Neural cell (in vitro differentiated cells): ENCODE results near the gene TNFRSF14. TPM values are rescaled to one million over a fixed set of nuclear protein-coding genes. Genes with fewer than 3 reads are reported as not detected.

Experiments used
- H2AFZ ChIP-seq: fragments of 200-600, 300-800 bp; sonication (generic), shearing (Covaris generic); 2 replicates; pipeline ENCODE4 v1.6.0; 2014; ENCODE audit warnings: low read depth, mild to moderate bottlenecking, antibody characterized with exemption, low read length, moderate library complexity
- H3F3A ChIP-seq: fragments of 200-600 bp; shearing (Covaris generic); 2 replicates; pipeline ENCODE4 v1.6.1; 2016; ENCODE audit warnings: mild to moderate bottlenecking, moderate library complexity, mixed read lengths, antibody characterized with exemption, low read length; ENCODE audit not compliant: insufficient read depth, poor library complexity, severe bottlenecking
- H3K27ac ChIP-seq: fragments of 200-600, 300-800 bp; sonication (generic), shearing (Covaris generic); 2 replicates; pipeline ENCODE4 v1.5.1; 2014; ENCODE audit warnings: mild to moderate bottlenecking, low read length, moderate library complexity
- H3K27me3 ChIP-seq: fragments of 300-800, 200-600 bp; sonication (generic), shearing (Covaris generic); 2 replicates; pipeline ENCODE4 v1.6.0; 2014; ENCODE audit warnings: mild to moderate bottlenecking, low read depth, low read length, moderate library complexity; ENCODE audit not compliant: insufficient read depth
- H3K36me3 ChIP-seq: fragments of 300-800, 200-600 bp; sonication (generic), shearing (Covaris generic); 2 replicates; pipeline ENCODE4 v1.5.1; 2014; ENCODE audit warnings: mild to moderate bottlenecking, antibody characterized with exemption, low read length, moderate library complexity; ENCODE audit not compliant: insufficient read depth
- H3K4me2 ChIP-seq: fragments of 300-800, 200-600 bp; sonication (generic), shearing (Covaris generic); 2 replicates; pipeline ENCODE4 v1.6.0; 2014; ENCODE audit warnings: mild to moderate bottlenecking, low read length
- H3K4me3 ChIP-seq: fragments of 300-800, 200-600 bp; sonication (generic), shearing (Covaris generic); 2 replicates; pipeline ENCODE4 v1.5.1; 2014; ENCODE audit warnings: mild to moderate bottlenecking, low read length, moderate library complexity
- H3K79me2 ChIP-seq: fragments of 200-600 bp; shearing (Covaris generic); replicated peaks from 2 replicates; pipeline ENCODE4 v1.6.0; 2014; ENCODE audit warnings: mild to moderate bottlenecking, low read length, moderate library complexity; ENCODE audit not compliant: insufficient read depth
- H3K9ac ChIP-seq: fragments of 300-800, 200-600 bp; sonication (generic), shearing (Covaris generic); 2 replicates; pipeline ENCODE4 v1.6.1; 2016; ENCODE audit warnings: mild to moderate bottlenecking, low read length, mixed read lengths
- H3K9me2 ChIP-seq: fragments of 200-600 bp; shearing (Covaris generic); 2 replicates; pipeline ENCODE4 v1.6.1; 2016; ENCODE audit warnings: mild to moderate bottlenecking, low read length, mixed read lengths; ENCODE audit not compliant: insufficient read depth
- H3K9me3 ChIP-seq: fragments of 200-600, 300-800 bp; sonication (generic), shearing (Covaris generic); 2 replicates; pipeline ENCODE4 v1.6.1; 2016; ENCODE audit warnings: mild to moderate bottlenecking, mixed run types, low read length, moderate library complexity, mixed read lengths
- H4K20me1 ChIP-seq: fragments of 200-600 bp; shearing (Covaris generic); 2 replicates; pipeline ENCODE4 v1.6.1; 2016; ENCODE audit warnings: mild to moderate bottlenecking, mixed run types; ENCODE audit not compliant: insufficient read depth
- CTCF ChIP-seq: fragments of 450-650 bp; IDR thresholded peaks from 2 replicates; pipeline ENCODE4 v1.5.1; 2014; ENCODE audit warnings: antibody characterized with exemption, mild to moderate bottlenecking, moderate library complexity; ENCODE audit not compliant: poor library complexity, severe bottlenecking
- EP300 ChIP-seq: fragments of 450-650 bp; conservative IDR thresholded peaks from 2 replicates; pipeline ENCODE4 v1.6.1; 2014; ENCODE audit warnings: antibody characterized with exemption, mild to moderate bottlenecking, moderate library complexity; ENCODE audit not compliant: poor library complexity, severe bottlenecking
- EZH2 ChIP-seq: fragments of 200-600, 300-800 bp; shearing (Covaris generic), sonication (generic); IDR thresholded peaks from 2 replicates; pipeline ENCODE4 v1.6.1; 2014; ENCODE audit warnings: antibody characterized with exemption, low read length, borderline replicate concordance, mild to moderate bottlenecking; ENCODE audit not compliant: insufficient read depth, poor library complexity, severe bottlenecking
- MXI1 ChIP-seq: fragments of 450-650 bp; conservative IDR thresholded peaks from 2 replicates; pipeline ENCODE4 v1.6.1; 2014; ENCODE audit warnings: antibody characterized with exemption, mild to moderate bottlenecking; ENCODE audit not compliant: poor library complexity, severe bottlenecking
- POLR2AphosphoS5 ChIP-seq: IDR thresholded peaks from 2 replicates; pipeline ENCODE4 v1.6.1; 2012
- RAD21 ChIP-seq: fragments of 450-650 bp; conservative IDR thresholded peaks from 2 replicates; pipeline ENCODE4 v1.6.1; 2014; ENCODE audit warnings: antibody characterized with exemption, mild to moderate bottlenecking, moderate library complexity
- REST ChIP-seq: IDR thresholded peaks from 2 replicates; pipeline ENCODE4 v1.6.1; 2012; ENCODE audit warnings: borderline replicate concordance
- SMC3 ChIP-seq: fragments of 450-650 bp; conservative IDR thresholded peaks from 2 replicates; pipeline ENCODE4 v1.6.1; 2014; ENCODE audit warnings: antibody characterized with exemption, mild to moderate bottlenecking, moderate library complexity; ENCODE audit not compliant: poor library complexity
- TAF1 ChIP-seq: IDR thresholded peaks from 2 replicates; pipeline ENCODE4 v1.6.1; 2012; ENCODE audit warnings: low read depth
- polyA plus RNA-seq: library from polyadenylated mRNA; depleted of rRNA; stranded (reverse); fragments of >200 nt; gene quantifications from 2 replicates; pipeline ENCODE4 v1.2.3, GENCODE V29; 2014

TNFRSF14 gene
- polyA plus RNA-seq, 1 donor from 2014 or later, result 1.1 TPM

DNA sequence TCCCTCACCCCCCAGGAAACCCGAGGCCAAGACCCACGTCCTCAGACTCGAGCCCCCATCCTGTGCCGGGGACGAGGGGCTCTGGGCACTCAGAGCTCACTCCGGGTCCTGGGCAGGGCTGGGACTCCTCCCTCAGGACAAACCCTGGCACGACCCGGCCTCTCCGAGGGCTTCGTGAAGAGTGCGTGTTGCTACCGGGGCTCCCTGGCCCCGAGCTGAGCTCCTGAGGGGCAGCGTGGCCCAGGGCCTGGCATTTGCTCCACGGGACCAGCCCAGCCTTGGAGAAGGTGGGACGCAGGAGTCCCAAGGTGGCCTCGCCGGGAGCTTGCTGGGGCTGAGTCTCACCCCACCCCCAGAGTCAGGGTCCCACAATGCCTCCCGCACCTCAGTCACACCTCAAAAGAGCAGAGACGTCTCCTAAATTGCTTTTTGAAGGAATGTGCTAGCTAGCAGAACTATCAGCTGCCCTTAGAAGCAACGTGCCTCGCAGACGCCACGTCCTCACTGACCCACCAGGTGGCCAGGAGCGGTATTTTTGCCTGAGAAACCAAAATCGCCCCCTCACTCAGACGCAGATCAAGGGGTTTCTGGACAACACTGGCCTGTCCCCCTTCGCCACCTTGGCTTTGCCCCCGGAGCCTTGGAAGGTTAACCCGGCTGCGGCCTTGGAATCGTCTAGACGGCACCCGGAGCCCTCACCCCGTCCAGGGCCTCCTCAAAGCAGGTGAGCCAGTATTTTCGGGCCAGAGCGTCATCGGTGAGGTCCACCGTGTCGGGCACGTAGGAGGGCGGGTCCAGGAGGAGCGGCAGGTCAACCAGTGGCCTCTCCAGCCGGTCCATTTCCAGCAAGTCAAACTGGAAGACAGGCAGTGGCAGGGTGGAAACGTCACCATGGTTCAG, 41.1 kb upstream of the TNFRSF14 start:
- Histone ChIP-seq H3K4me3 (no peak overlapping the region), H3K79me2 (no peaks in the 10 kb centered on the region), H3K27ac (no peak overlapping the region), H3K9me3 (no peaks in the 10 kb centered on the region), H3K4me2 (no peak overlapping the region), H3K9ac (no peak overlapping the region), H3K36me3 (no peaks in the 10 kb centered on the region), H2AFZ (no peak overlapping the region), H3K27me3 (no peaks in the 10 kb centered on the region), H3K9me2 (no peaks in the 10 kb centered on the region), H4K20me1 (no peaks in the 10 kb centered on the region), H3F3A (no peaks in the 10 kb centered on the region)
- no peak for TF ChIP-seq SMC3
- TF ChIP-seq EZH2, result no peak
- TF ChIP-seq RAD21, result no peak
- TF ChIP-seq CTCF, result no peak
- TF ChIP-seq POLR2AphosphoS5, result no peak
- TF ChIP-seq EP300, result no peak
- no peak for TF ChIP-seq MXI1
- no peak for TF ChIP-seq TAF1
- no peak for TF ChIP-seq REST

GRCh38 chr1:2515763-2516080, 40.4 kb upstream of the TNFRSF14 start:
- no peaks in the 10 kb centered on the region for H3K36me3 ChIP-seq
- H3F3A ChIP-seq, result no peaks in the 10 kb centered on the region
- no peak overlapping the region for H3K4me2 ChIP-seq

More at GRCh38 chr1:2515763-2516080, 40.4 kb upstream of the TNFRSF14 start:
- Histone ChIP-seq H3K79me2 (no peaks in the 10 kb centered on the region), H2AFZ (no peak overlapping the region), H4K20me1 (no peaks in the 10 kb centered on the region), H3K27ac (no peak overlapping the region), H3K9ac (no peak overlapping the region), H3K27me3 (no peaks in the 10 kb centered on the region), H3K9me3 (no peaks in the 10 kb centered on the region), H3K4me3 (no peak overlapping the region), H3K9me2 (no peaks in the 10 kb centered on the region)
- TF ChIP-seq RAD21, result no peak
- TF ChIP-seq SMC3, result no peak
- no peak for TF ChIP-seq TAF1
- TF ChIP-seq REST, result no peak
- no peak for TF ChIP-seq CTCF
- TF ChIP-seq EZH2, result no peak
- TF ChIP-seq MXI1, result no peak
- no peak for TF ChIP-seq EP300
- no peak for TF ChIP-seq POLR2AphosphoS5
